HepG2 (cell line): ENCODE data around the gene SIRT7. TPM values are rescaled to one million over a fixed set of nuclear protein-coding genes. Genes with fewer than 3 reads are reported as not detected.

ENCODE experiments used
- ATF6 ChIP-seq: sonication (generic); formaldehyde crosslinking; conservative IDR thresholded peaks from 2 replicates; pipeline ENCODE4 v1.4.0; 2020; ENCODE audit warnings: missing genetic modification reagents
- BHLHE40 ChIP-seq: IDR thresholded peaks from 2 replicates; pipeline ENCODE4 v1.6.1; 2011; ENCODE audit warnings: low read length, improper control_type of control experiment
- FOSL2 ChIP-seq: sonication (generic); formaldehyde crosslinking; IDR thresholded peaks from 2 replicates; pipeline ENCODE4 v1.4.0; 2020; ENCODE audit warnings: missing genetic modification reagents
- MAZ ChIP-seq, 2 experiments: sonication (generic) in 1 of 2; formaldehyde crosslinking in 1 of 2; IDR thresholded peaks; 2 replicates each; pipeline versions ENCODE4 v1.5.0 to v1.6.1; 2012 to 2020; ENCODE audit warnings: low read depth in 2 of 2, mild to moderate bottlenecking in 2 of 2, borderline replicate concordance in 1 of 2, improper control_type of control experiment in 1 of 2, low read length in 1 of 2, missing genetic modification reagents in 1 of 2, moderate library complexity in 1 of 2
- MED1 ChIP-seq: sonication (generic); formaldehyde crosslinking; IDR thresholded peaks from 2 replicates; pipeline ENCODE4 v1.4.0; 2020; ENCODE audit warnings: missing genetic modification reagents
- NCOA2 ChIP-seq: sonication (generic); formaldehyde crosslinking; IDR thresholded peaks from 2 replicates; pipeline ENCODE4 v1.8.0; 2022; ENCODE audit warnings: inconsistent platforms
- RBM39 ChIP-seq: fragments of 200-400 bp; formaldehyde crosslinking; IDR thresholded peaks from one replicate; pipeline ENCODE4 v1.6.1; 2018; ENCODE audit warnings: antibody characterized with exemption, mild to moderate bottlenecking, low read depth, low read length; ENCODE audit not compliant: poor library complexity, severe bottlenecking
- REPIN1 ChIP-seq: sonication (generic); formaldehyde crosslinking; IDR thresholded peaks from 2 replicates; pipeline ENCODE4 v1.8.0; 2022; ENCODE audit warnings: missing genetic modification reagents, low read depth, mild to moderate bottlenecking, borderline replicate concordance
- SOX13 ChIP-seq, 3 experiments: fragments of 450-650 bp in 1 of 3; sonication (generic) in 1 of 3; formaldehyde crosslinking in 1 of 3; IDR thresholded peaks in 2 of 3; conservative IDR thresholded peaks in 1 of 3; 2 replicates each; pipeline versions ENCODE4 v1.5.0 to v1.6.1; 2016 to 2020; ENCODE audit warnings: antibody characterized with exemption in 1 of 3, mild to moderate bottlenecking in 1 of 3, missing compliant biosample characterization in 1 of 3, missing genetic modification reagents in 1 of 3, moderate library complexity in 1 of 3
- SP2 ChIP-seq: sonication (generic); formaldehyde crosslinking; IDR thresholded peaks from 2 replicates; pipeline ENCODE4 v1.5.1; 2020; ENCODE audit warnings: mild to moderate bottlenecking, missing genetic modification reagents
- TP53 ChIP-seq: sonication (generic); formaldehyde crosslinking; conservative IDR thresholded peaks from 2 replicates; pipeline ENCODE4 v1.4.0; 2020; ENCODE audit warnings: missing genetic modification reagents
- TSC22D2 ChIP-seq: sonication (generic); formaldehyde crosslinking; IDR thresholded peaks from 2 replicates; pipeline ENCODE4 v1.5.1; 2020; ENCODE audit warnings: missing genetic modification reagents, mild to moderate bottlenecking, borderline replicate concordance
- WIZ ChIP-seq: sonication (generic); formaldehyde crosslinking; IDR thresholded peaks from 2 replicates; pipeline ENCODE4 v1.5.1; 2020; ENCODE audit warnings: mild to moderate bottlenecking, missing genetic modification reagents
- ZNF207 ChIP-seq: fragments of 450-650 bp; IDR thresholded peaks from 2 replicates; pipeline ENCODE4 v1.6.1; 2016; ENCODE audit warnings: antibody characterized with exemption, borderline replicate concordance
- ZNF230 ChIP-seq: sonication (generic); formaldehyde crosslinking; IDR thresholded peaks from 2 replicates; pipeline ENCODE4 v1.4.0; 2020; ENCODE audit warnings: mild to moderate bottlenecking, missing genetic modification reagents
- ZNF329 ChIP-seq: sonication (generic); formaldehyde crosslinking; IDR thresholded peaks from 2 replicates; pipeline ENCODE4 v1.9.0; 2021; ENCODE audit warnings: low read depth, mild to moderate bottlenecking, missing genetic modification reagents
- ZNF510 ChIP-seq: sonication (generic); formaldehyde crosslinking; IDR thresholded peaks from 2 replicates; pipeline ENCODE4 v1.4.0; 2020; ENCODE audit warnings: low read depth, mild to moderate bottlenecking, missing genetic modification reagents
- ZNF547 ChIP-seq: sonication (generic); formaldehyde crosslinking; IDR thresholded peaks from 2 replicates; pipeline ENCODE4 v1.5.1; 2020; ENCODE audit warnings: mild to moderate bottlenecking, missing genetic modification reagents
- ZNF607 ChIP-seq: sonication (generic); formaldehyde crosslinking; IDR thresholded peaks from 2 replicates; pipeline ENCODE4 v1.5.1; 2020; ENCODE audit warnings: missing genetic modification reagents, mild to moderate bottlenecking, borderline replicate concordance
- ZNF670 ChIP-seq: sonication (generic); formaldehyde crosslinking; IDR thresholded peaks from 2 replicates; pipeline ENCODE4 v1.8.0; 2022; ENCODE audit warnings: mild to moderate bottlenecking, missing genetic modification reagents, borderline replicate concordance
- ZNF691 ChIP-seq: sonication (generic); formaldehyde crosslinking; IDR thresholded peaks from 2 replicates; pipeline ENCODE4 v1.4.0; 2020; ENCODE audit warnings: missing genetic modification reagents, low read depth, mild to moderate bottlenecking, borderline replicate concordance
- ZNF713 ChIP-seq: sonication (generic); formaldehyde crosslinking; IDR thresholded peaks from 2 replicates; pipeline ENCODE4 v1.4.0; 2020; ENCODE audit warnings: mild to moderate bottlenecking, missing genetic modification reagents
- ZNF775 ChIP-seq: sonication (generic); formaldehyde crosslinking; IDR thresholded peaks from 2 replicates; pipeline ENCODE4 v1.4.0; 2020; ENCODE audit warnings: missing genetic modification reagents, mild to moderate bottlenecking, moderate library complexity, borderline replicate concordance
- ZNF83 ChIP-seq: sonication (generic); formaldehyde crosslinking; IDR thresholded peaks from 2 replicates; pipeline ENCODE4 v1.4.0; 2020; ENCODE audit warnings: missing genetic modification reagents, mild to moderate bottlenecking, borderline replicate concordance
- polyA plus RNA-seq, 8 experiments: library from polyadenylated mRNA; depleted of rRNA in 3 of 8; stranded (reverse) in 7 of 8; unstranded in 1 of 8; fragments of >200 nt; fragmentation: Illumina TruSeq in 4 of 8; extraction: Trizol in 4 of 8; gene quantifications; 2 replicates each; pipeline versions ENCODE4 v1.2.1 to v1.2.3, GENCODE V29; 2011 to 2016; ENCODE audit warnings: low read depth in 4 of 8, missing spikeins in 1 of 8, mixed read lengths in 1 of 8; ENCODE audit not compliant: insufficient read depth in 1 of 8
- total RNA-seq, 5 experiments: library from RNA; depleted of rRNA; stranded (reverse); fragments of >200 nt; fragmentation: Illumina TruSeq; extraction: Trizol; gene quantifications; 2 replicates each; pipeline ENCODE4 v1.2.3, GENCODE V29; 2016; ENCODE audit warnings: low read depth in 1 of 5

The SIRT7 gene
- total and polyA plus RNA-seq, 2 of the 13 experiments (the other 11 are each of a cell fraction or from before 2014, with no cell fraction given): 8.3 to 24.8 TPM

DNA sequence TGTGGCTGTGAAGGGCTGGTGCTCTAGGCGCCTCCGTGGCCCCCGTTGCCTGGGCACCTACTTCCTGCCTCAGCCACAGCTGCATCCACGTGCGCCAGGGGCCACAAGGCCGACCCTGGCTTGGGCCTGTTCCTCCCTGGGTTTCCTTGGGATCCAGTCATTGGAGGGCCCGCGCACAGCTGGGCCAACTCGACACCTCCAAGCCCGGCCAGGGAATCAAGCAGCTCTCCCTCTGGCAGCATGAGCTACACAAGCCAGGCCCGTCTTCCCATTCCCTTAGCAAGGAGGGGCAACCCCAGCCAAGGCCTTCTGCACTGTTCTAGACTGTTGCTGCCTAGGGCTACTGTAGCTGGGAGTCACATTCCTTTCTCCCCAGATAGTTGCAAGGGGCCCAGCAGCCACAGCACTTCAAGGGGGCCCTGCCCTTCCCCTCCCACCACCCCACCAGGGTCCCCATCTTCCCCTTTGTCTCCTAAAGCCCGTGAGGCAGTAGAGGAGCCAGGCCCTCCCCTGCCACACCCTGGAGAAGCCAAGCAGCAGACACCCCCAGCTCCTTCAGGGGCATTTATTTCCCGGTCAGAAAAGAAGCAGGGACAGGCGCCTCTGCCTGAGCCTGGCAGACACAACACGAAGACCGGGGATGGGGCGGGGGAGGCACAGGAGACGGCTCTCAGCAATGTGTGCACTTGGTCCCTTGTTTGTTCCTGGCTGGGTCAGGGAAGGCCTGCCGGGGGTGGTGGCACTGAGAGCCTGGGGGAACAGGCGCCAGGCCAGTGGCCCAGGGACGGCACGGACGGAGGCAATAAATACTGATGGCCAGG, 50.6 kb downstream of the SIRT7 start (continued):
- TF ChIP-seq SOX13 (IDR thresholded peaks at IDR 0.05) (no peak; the same call in none of the 2 replicates), SOX13 (CRISPR knock-in tag; conservative IDR thresholded peaks at IDR 0.05 in 1 of 2, IDR thresholded peaks at IDR 0.05 in 1 of 2) (no peak; a peak in 1 of 4 replicates), MAZ (IDR thresholded peaks at IDR 0.05; ENCODE audit: borderline replicate concordance, low read depth, low read length) (no peak), MAZ (CRISPR knock-in tag; IDR thresholded peaks at IDR 0.05; ENCODE audit: low read depth) (peak; percentile 47; the same call in 1 of the 2 replicates), FOSL2 (CRISPR knock-in tag) (peak; percentile 21), ZNF547 (CRISPR knock-in tag) (0 out of 2 replicates have a peak, but pooled peaks have one; percentile 78), ZNF691 (CRISPR knock-in tag) (no peak; the same call in 1 of the 2 replicates), RBM39 (peak; percentile 36), ZNF775 (CRISPR knock-in tag) (no peak), ZNF329 (CRISPR knock-in tag) (no peak), MED1 (CRISPR knock-in tag) (peak; percentile 3; the same call in 1 of the 2 replicates), REPIN1 (peak; percentile 39; the same call in 1 of the 2 replicates), BHLHE40 (no peak), ZNF510 (CRISPR knock-in tag) (0 out of 2 replicates have a peak, but pooled peaks have one; percentile 59), ZNF670 (CRISPR knock-in tag) (peak; percentile 84), ZNF83 (CRISPR knock-in tag) (no peak), WIZ (CRISPR knock-in tag) (peak; percentile 31; the same call in 1 of the 2 replicates), ZNF607 (CRISPR knock-in tag) (no peak), ZNF230 (CRISPR knock-in tag) (peak; percentile 42; the same call in 1 of the 2 replicates), SP2 (CRISPR knock-in tag) (no peak), ATF6 (no peak; the same call in 1 of the 2 replicates), TSC22D2 (CRISPR knock-in tag) (no peak), ZNF207 (no peak), NCOA2 (CRISPR knock-in tag) (no peak), ZNF713 (0 out of 2 replicates have a peak, but pooled peaks have one; percentile 71), TP53 (CRISPR knock-in tag) (peak; percentile 28; the same call in 1 of the 2 replicates)
